Choroid plexus epithelial cell (primary cell): Measurements from ENCODE around the gene EEFSEC.

Source experiments
- DNase-seq: peaks from one replicate; pipeline ENCODE4 v3.0.0-alpha.2; 2010; ENCODE audit warnings: low read depth
- H3K4me3 ChIP-seq: 2 replicates; pipeline ENCODE4 v1.5.1; 2011; ENCODE audit warnings: low read depth, mild to moderate bottlenecking, control low read depth, low read length, moderate library complexity
- TF ChIP-seq, protein P1 (sequence below): conservative IDR thresholded peaks from 2 replicates; pipeline ENCODE4 v1.5.1; 2011; ENCODE audit warnings: low read depth, mild to moderate bottlenecking, control low read depth, inconsistent platforms, low read length, moderate library complexity

Gene EEFSEC

DNA sequence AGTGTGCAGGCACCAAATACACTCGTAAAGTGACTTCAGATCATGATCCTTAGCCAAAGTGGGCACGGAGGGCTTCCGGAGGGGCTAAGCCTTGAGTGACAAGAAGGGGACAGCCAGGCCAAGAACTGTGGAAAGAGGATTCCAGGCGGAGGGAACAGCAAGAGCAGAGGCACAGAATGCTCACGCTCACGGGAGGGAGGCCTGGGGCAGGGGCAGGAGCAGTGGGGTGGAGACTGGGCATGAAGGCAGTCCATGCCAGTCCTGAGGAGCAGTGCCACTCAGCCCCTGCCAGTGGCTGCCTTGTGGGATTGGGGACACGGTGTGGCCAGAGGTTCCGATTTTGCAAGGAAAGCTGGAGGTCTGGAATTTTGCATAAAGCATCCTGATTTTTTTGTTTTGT, 277.4 kb downstream of the EEFSEC start:
- DNase-seq = no peak
- H3K4me3 ChIP-seq = no peak overlapping the region
- TF ChIP-seq, protein P1, sequence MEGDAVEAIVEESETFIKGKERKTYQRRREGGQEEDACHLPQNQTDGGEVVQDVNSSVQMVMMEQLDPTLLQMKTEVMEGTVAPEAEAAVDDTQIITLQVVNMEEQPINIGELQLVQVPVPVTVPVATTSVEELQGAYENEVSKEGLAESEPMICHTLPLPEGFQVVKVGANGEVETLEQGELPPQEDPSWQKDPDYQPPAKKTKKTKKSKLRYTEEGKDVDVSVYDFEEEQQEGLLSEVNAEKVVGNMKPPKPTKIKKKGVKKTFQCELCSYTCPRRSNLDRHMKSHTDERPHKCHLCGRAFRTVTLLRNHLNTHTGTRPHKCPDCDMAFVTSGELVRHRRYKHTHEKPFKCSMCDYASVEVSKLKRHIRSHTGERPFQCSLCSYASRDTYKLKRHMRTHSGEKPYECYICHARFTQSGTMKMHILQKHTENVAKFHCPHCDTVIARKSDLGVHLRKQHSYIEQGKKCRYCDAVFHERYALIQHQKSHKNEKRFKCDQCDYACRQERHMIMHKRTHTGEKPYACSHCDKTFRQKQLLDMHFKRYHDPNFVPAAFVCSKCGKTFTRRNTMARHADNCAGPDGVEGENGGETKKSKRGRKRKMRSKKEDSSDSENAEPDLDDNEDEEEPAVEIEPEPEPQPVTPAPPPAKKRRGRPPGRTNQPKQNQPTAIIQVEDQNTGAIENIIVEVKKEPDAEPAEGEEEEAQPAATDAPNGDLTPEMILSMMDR = no peak

GRCh38 chr3:128431803-128432300, 278.6 kb downstream of the EEFSEC start:
- no peak overlapping the region for H3K4me3 ChIP-seq
- TF ChIP-seq, protein P1 = no peak
- no peak for DNase-seq

DNA sequence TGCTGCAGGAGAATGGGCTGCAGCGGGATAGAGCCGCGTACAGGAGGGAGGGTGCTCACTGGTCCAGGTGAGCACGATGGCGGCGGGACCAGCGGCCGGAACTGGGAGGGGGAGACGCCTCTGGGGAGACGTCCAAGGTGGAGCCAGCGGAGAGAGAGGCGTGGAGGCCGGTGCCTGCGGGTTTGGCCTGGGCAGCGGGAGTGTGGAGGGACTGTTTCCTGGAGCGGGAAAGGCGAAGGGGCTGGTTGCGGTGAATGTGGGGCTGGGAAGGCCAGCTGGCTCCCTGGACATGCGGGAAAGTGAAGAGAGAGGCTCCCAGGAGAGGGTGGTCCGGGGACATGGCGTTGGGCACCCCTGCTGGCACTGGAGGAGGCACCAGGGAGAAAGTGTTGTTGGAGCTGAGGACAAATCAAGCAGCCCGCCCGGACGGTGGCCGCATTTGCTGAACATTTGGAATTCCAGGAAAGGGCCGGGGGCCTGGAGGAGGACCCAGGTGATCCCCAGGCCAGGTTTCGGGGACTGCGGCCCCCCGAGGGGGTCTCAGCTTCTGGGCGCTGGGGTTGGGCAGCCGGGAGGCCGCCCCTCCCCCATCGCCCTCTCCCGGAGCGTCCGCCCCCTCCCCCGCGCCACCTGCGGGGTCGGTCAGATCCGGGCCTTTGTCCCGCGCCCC, 279.2 kb downstream of the EEFSEC start:
- no peak overlapping the region for H3K4me3 ChIP-seq
- TF ChIP-seq, protein P1 = no peak
- no peak for DNase-seq

DNA sequence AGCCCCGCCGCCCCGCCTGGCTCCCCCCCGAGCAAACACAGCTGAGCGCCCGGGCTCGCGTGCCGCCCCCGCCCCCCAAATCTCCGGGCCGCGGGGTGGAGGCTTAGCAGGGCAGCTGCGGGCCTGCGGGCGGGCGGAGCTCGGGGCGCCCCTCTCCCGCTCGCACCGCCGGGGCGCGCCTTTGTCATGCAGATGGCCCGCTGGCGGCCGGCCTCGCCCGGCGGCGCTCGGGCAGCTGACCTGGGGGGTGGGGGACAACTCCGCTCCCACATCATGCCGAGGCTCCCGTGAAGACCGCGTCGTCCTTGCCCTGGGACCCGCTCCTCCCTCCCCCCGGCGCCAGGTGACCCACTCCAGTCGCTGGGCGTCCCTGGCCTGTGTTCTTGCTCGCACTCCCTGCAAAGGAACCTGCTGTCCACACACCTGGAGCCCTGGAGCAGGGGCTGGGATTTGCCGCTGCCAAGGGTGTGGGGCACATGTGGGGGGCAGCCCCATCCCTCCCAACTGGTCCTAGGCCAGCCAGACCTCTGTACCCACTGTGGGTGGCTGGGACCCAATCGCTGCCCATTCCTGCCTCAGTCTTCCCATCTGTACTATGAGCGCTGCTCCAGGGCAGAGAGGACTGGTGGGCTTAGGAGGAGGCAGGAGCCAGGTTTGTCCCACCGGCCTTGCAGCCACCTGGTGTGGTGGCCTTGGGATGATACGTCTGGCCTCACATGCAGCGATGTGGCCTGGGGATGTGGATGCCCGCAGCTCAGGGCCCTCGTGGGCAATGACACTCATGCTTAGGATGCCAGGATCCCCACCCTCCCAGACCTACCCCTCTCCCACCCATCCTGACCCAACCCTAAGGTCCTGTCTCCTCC, 279.9 kb downstream of the EEFSEC start:
- no peak overlapping the region for H3K4me3 ChIP-seq
- TF ChIP-seq, protein P1 = no peak
- DNase-seq = no peak

- no peak overlapping the region for H3K4me3 ChIP-seq
- no peak for DNase-seq
- TF ChIP-seq, protein P1 = no peak
Observed at GRCh38 chr3:128433837-128434165, 280.5 kb downstream of the EEFSEC start.

GRCh38 chr3:128434524-128434923, 281.2 kb downstream of the EEFSEC start:
- no peak overlapping the region for H3K4me3 ChIP-seq
- TF ChIP-seq, protein P1 = no peak
- no peak for DNase-seq
